Erythroblast (primary cell): Measurements from ENCODE around the gene FAM83D.

Experiments
- GATA1 ChIP-seq: IDR thresholded peaks from 2 replicates; pipeline ENCODE4 v1.6.1; 2011; ENCODE audit warnings: low read depth, mild to moderate bottlenecking, control low read depth, low read length, moderate library complexity
- POLR2A ChIP-seq: IDR thresholded peaks from 2 replicates; pipeline ENCODE4 v1.6.1; 2011; ENCODE audit warnings: mild to moderate bottlenecking, low read length

GRCh38 chr20:38953630-38954340 lies 27.6 kb downstream of the FAM83D start:
- TF ChIP-seq POLR2A = no peak
- TF ChIP-seq GATA1 = no peak
